Common myeloid progenitor, CD34-positive (primary cell): ENCODE data around the gene APBB2.

Experiments
- CTCF ChIA-PET: fragments of 350-600 bp; sonication (Branson Sonifier 250); formaldehyde crosslinking; loops from one replicate; lab custom pipeline; 2021; ENCODE audit warnings: antibody characterized with exemption; lab: Charles Lee
- POLR2A ChIA-PET: fragments of 350-600 bp; sonication (Branson Sonifier 250); formaldehyde crosslinking; loops from one replicate; lab custom pipeline; 2021; ENCODE audit warnings: antibody characterized with exemption; lab: Charles Lee
- DNase-seq, 3 donors: peaks; one replicate each; pipeline versions ENCODE4 v3.0.0 to v3.0.0-alpha.2; 2013
- H3K27ac ChIP-seq, 2 experiments: 1 replicate in 1 of 2; 2 replicates in 1 of 2; pipeline ENCODE4 v1.7.0; 2013; ENCODE audit warnings: inconsistent platforms in 2 of 2, low read length in 2 of 2, mild to moderate bottlenecking in 2 of 2, low read depth in 1 of 2, moderate library complexity in 1 of 2; ENCODE audit not compliant: severe bottlenecking in 2 of 2, insufficient read depth in 1 of 2, poor library complexity in 1 of 2
- H3K27me3 ChIP-seq, 5 experiments: replicated peaks in 2 of 5; 1 replicate in 3 of 5; 2 replicates in 2 of 5; pipeline versions ENCODE4 v1.6.1 to v1.7.0; 2013; ENCODE audit warnings: low read length in 4 of 5, mild to moderate bottlenecking in 2 of 5, moderate library complexity in 2 of 5, inconsistent platforms in 1 of 5; ENCODE audit not compliant: insufficient read depth in 5 of 5, control insufficient read depth in 4 of 5
- H3K36me3 ChIP-seq, 4 experiments: 1 replicate in 2 of 4; 2 replicates in 2 of 4; pipeline versions ENCODE4 v1.6.1 to v1.7.0; 2013; ENCODE audit warnings: low read length in 3 of 4, control low read depth in 1 of 4, mild to moderate bottlenecking in 1 of 4; ENCODE audit not compliant: control insufficient read depth in 4 of 4, insufficient read depth in 4 of 4
- H3K4me1 ChIP-seq, 4 experiments: 1 replicate in 3 of 4; 2 replicates in 1 of 4; pipeline versions ENCODE4 v1.6.1 to v1.7.1; 2013; ENCODE audit warnings: low read length in 3 of 4, mild to moderate bottlenecking in 3 of 4, control low read depth in 1 of 4, inconsistent platforms in 1 of 4, moderate library complexity in 1 of 4; ENCODE audit not compliant: control insufficient read depth in 4 of 4, insufficient read depth in 4 of 4; ENCODE audit errors: control extremely low read depth in 1 of 4
- H3K4me3 ChIP-seq, 7 experiments: 1 replicate in 4 of 7; 2 replicates in 3 of 7; pipeline versions ENCODE4 v1.5.1 to v1.7.0; 2013; ENCODE audit warnings: mild to moderate bottlenecking in 7 of 7, low read length in 6 of 7, moderate library complexity in 6 of 7, inconsistent platforms in 2 of 7, low read depth in 2 of 7, control low read depth in 1 of 7; ENCODE audit not compliant: insufficient read depth in 4 of 7, control insufficient read depth in 1 of 7; ENCODE audit errors: extremely low read depth in 1 of 7
- H3K9me3 ChIP-seq, 5 experiments: 1 replicate in 4 of 5; 2 replicates in 1 of 5; pipeline versions ENCODE4 v1.6.1 to v1.7.1; 2013; ENCODE audit warnings: low read length in 4 of 5, mild to moderate bottlenecking in 2 of 5, inconsistent platforms in 1 of 5, low read depth in 1 of 5, moderate library complexity in 1 of 5; ENCODE audit not compliant: control insufficient read depth in 4 of 5, insufficient read depth in 2 of 5; ENCODE audit errors: control extremely low read depth in 1 of 5
- WGBS: methylation state at CpG from one replicate; pipeline ENCODE4 v1.1.5; 2013; ENCODE audit not compliant: insufficient coverage; 5-methylcytosine and 5-hydroxymethylcytosine counted together

Gene APBB2

GRCh38 chr4:40934676-40935075 is 279.7 kb downstream of the APBB2 start:
- WGBS: 100% methylated on average over 3 of the region's 4 CpGs
- ChIA-PET CTCF (no interaction called here), POLR2A (no interaction called here)

GRCh38 chr4:40933272-40934053 is 280.9 kb downstream of the APBB2 start:
- Histone ChIP-seq H3K9me3 (no peaks in the 10 kb centered on the region), H3K27me3 (no peaks in the 10 kb centered on the region), H3K27ac (no peak overlapping the region), H3K36me3 (no peaks in the 10 kb centered on the region), H3K4me3 (no peak overlapping the region), H3K4me1 (no peaks in the 10 kb centered on the region)
- ChIA-PET POLR2A (no interaction called here), CTCF (no interaction called here)
- no peak for DNase-seq
- 97% methylated on average over 11 of the region's 11 CpGs for WGBS

More at GRCh38 chr4:40934676-40935075, 279.7 kb downstream of the APBB2 start:
- no peaks in the 10 kb centered on the region for H3K36me3 ChIP-seq
- H3K9me3 ChIP-seq: no peaks in the 10 kb centered on the region
- no peak overlapping the region for H3K27ac ChIP-seq
- DNase-seq: no peak
- no peaks in the 10 kb centered on the region for H3K4me1 ChIP-seq
- H3K27me3 ChIP-seq: no peaks in the 10 kb centered on the region
- H3K4me3 ChIP-seq: no peak overlapping the region

- CTCF ChIA-PET: no interaction called here
- no peak overlapping the region for H3K4me3 ChIP-seq
- POLR2A ChIA-PET: no interaction called here
- WGBS: 100% methylated on average over 2 of the region's 3 CpGs
- H3K36me3 ChIP-seq: no peaks in the 10 kb centered on the region
- peaks cover 0 to 1% (median 0%) of the 10 kb centered on the region in 4 experiments for H3K4me1 ChIP-seq
- no peak for DNase-seq
- H3K9me3 ChIP-seq: no peaks in the 10 kb centered on the region
- no peaks in the 10 kb centered on the region for H3K27me3 ChIP-seq
- H3K27ac ChIP-seq: no peak overlapping the region
Measured at GRCh38 chr4:40931841-40932240, 282.5 kb downstream of the APBB2 start.

DNA sequence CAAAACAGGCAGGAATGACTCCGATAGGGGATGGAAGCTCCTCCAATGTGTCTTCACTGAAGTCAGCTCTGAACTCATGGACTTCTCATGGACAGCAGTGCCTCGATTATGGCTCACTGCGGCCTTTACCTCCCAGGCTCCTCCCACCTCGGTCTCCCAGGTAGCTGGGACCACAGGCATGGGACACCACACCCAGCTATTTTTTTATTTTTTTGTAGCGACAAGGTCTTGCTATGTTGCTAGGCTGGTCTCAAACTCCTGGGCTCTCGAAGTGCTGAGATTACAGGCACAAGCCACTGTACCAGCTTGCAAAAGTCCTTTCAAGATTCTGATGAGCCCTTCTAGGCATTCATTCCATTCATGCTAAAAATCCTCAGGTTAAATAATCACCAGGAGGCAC is 283.1 kb downstream of the APBB2 start:
- no peaks in the 10 kb centered on the region for H3K27me3 ChIP-seq
- H3K9me3 ChIP-seq: no peaks in the 10 kb centered on the region
- H3K36me3 ChIP-seq: no peaks in the 10 kb centered on the region
- peaks cover 0 to 1% (median 0%) of the 10 kb centered on the region in 4 experiments for H3K4me1 ChIP-seq
- WGBS: 98% methylated on average over 6 of the region's 6 CpGs
- H3K4me3 ChIP-seq: no peak overlapping the region
- ChIA-PET CTCF (no interaction called here), POLR2A (no interaction called here)
- no peak for DNase-seq
- H3K27ac ChIP-seq: no peak overlapping the region

- no peak for DNase-seq
- Histone ChIP-seq H3K9me3 (no peaks in the 10 kb centered on the region), H3K27ac (no peak overlapping the region), H3K36me3 (no peaks in the 10 kb centered on the region), H3K27me3 (no peaks in the 10 kb centered on the region), H3K4me3 (no peak overlapping the region), H3K4me1 (peaks cover 0 to 1% (median 0%) of the 10 kb centered on the region in 4 experiments)
- POLR2A ChIA-PET: no interaction called here
- CTCF ChIA-PET: interaction anchor here (1.4 to 3.0 kb wide), 4 partner anchors 9 to 18 kb away, joined by 3 to 17 read pairs (median 6); no protein-coding TSS in a partner anchor
- 88% methylated on average over 3 of the region's 4 CpGs for WGBS
Measured at GRCh38 chr4:40927074-40927473, 287.3 kb downstream of the APBB2 start.

GRCh38 chr4:40924793-40925117 is 289.6 kb downstream of the APBB2 start:
- WGBS: 80% methylated on average over 4 of the region's 6 CpGs
- Histone ChIP-seq H3K9me3 (no peaks in the 10 kb centered on the region), H3K27me3 (no peaks in the 10 kb centered on the region), H3K4me1 (peaks cover 0 to 1% (median 0%) of the 10 kb centered on the region in 4 experiments), H3K27ac (no peak overlapping the region), H3K36me3 (no peaks in the 10 kb centered on the region), H3K4me3 (no peak overlapping the region)
- DNase-seq: no peak
- POLR2A ChIA-PET: no interaction called here
- CTCF ChIA-PET: interaction anchor here (0.6 to 6.2 kb wide), 15 partner anchors 9 to 1186 kb away, joined by 3 to 46 read pairs (median 3); no protein-coding TSS in a partner anchor

GRCh38 chr4:40924096-40924792 is 290.1 kb downstream of the APBB2 start:
- 66% methylated on average over 10 of the region's 11 CpGs for WGBS
- no peaks in the 10 kb centered on the region for H3K36me3 ChIP-seq
- DNase-seq: peak; percentile 35 to 70 (median 65)
- H3K27me3 ChIP-seq: no peaks in the 10 kb centered on the region
- H3K27ac ChIP-seq: no peak overlapping the region
- peak overlapping the region in 1 of 7 experiments; percentile 28 for H3K4me3 ChIP-seq
- no peaks in the 10 kb centered on the region for H3K9me3 ChIP-seq
- POLR2A ChIA-PET: no interaction called here
- CTCF ChIA-PET: interaction anchor here (0.6 to 6.2 kb wide), 15 partner anchors 9 to 1186 kb away, joined by 3 to 46 read pairs (median 3); no protein-coding TSS in a partner anchor
- peaks cover 0 to 1% (median 0%) of the 10 kb centered on the region in 4 experiments for H3K4me1 ChIP-seq
